Activated naive CD4-positive, alpha-beta T cell treated with Interleukin-2 at 50 U/mL for 16 hours (primary cell): ENCODE measurements around the gene CUEDC1.
"Not testable (repeated sequence)": the region's sequence is repeated elsewhere in the genome, so short reads cannot be mapped to it uniquely, and the experiment has no call there.

Experiments
- DNase-seq: peaks from one replicate; pipeline ENCODE4 v3.0.0-alpha.2; 2020

The CUEDC1 gene

GRCh38 chr17:57937492-57937891, 17.7 kb downstream of the CUEDC1 start:
- DNase-seq = no peak

- no peak for DNase-seq
Observed at GRCh38 chr17:57935833-57936807, 19.1 kb downstream of the CUEDC1 start.

- no peak for DNase-seq
Observed at GRCh38 chr17:57931488-57932137, 23.6 kb downstream of the CUEDC1 start.

GRCh38 chr17:57930239-57930638, 25.0 kb downstream of the CUEDC1 start:
- no peak for DNase-seq

GRCh38 chr17:57929386-57929785, 25.8 kb downstream of the CUEDC1 start:
- DNase-seq = no peak

GRCh38 chr17:57928928-57929327, 26.3 kb downstream of the CUEDC1 start:
- DNase-seq = no peak

- DNase-seq = no peak
Observed at GRCh38 chr17:57927048-57927723, 28.0 kb downstream of the CUEDC1 start.

GRCh38 chr17:57926723-57927047, 28.5 kb downstream of the CUEDC1 start:
- no peak for DNase-seq

GRCh38 chr17:57925361-57925990, 29.7 kb downstream of the CUEDC1 start:
- no peak for DNase-seq

- no peak for DNase-seq
Observed at GRCh38 chr17:57924677-57925076, 30.5 kb downstream of the CUEDC1 start.

- no peak for DNase-seq
Observed at GRCh38 chr17:57923182-57923872, 31.9 kb downstream of the CUEDC1 start.

GRCh38 chr17:57922745-57923144, 32.5 kb downstream of the CUEDC1 start:
- not testable (repeated sequence) for DNase-seq

- no peak for DNase-seq
Observed at GRCh38 chr17:57920916-57921703, 34.1 kb downstream of the CUEDC1 start.

- no peak for DNase-seq
Observed at GRCh38 chr17:57919918-57920317, 35.3 kb downstream of the CUEDC1 start.

- DNase-seq = no peak
Observed at GRCh38 chr17:57918017-57918895, 37.0 kb downstream of the CUEDC1 start.

- DNase-seq = peak; percentile 13
Observed at GRCh38 chr17:57916925-57917858, 38.0 kb downstream of the CUEDC1 start.

GRCh38 chr17:57915985-57916757, 39.0 kb downstream of the CUEDC1 start:
- no peak for DNase-seq

GRCh38 chr17:57915544-57915943, 39.7 kb downstream of the CUEDC1 start:
- DNase-seq = no peak
